ENCODE measurements around the gene EML1. TPM values are rescaled to one million over a fixed set of nuclear protein-coding genes. Genes with fewer than 3 reads are reported as not detected.

Gene EML1
- total RNA-seq, 2 donors from 2014 or later, result 55.1 to 66.5 TPM

DNA sequence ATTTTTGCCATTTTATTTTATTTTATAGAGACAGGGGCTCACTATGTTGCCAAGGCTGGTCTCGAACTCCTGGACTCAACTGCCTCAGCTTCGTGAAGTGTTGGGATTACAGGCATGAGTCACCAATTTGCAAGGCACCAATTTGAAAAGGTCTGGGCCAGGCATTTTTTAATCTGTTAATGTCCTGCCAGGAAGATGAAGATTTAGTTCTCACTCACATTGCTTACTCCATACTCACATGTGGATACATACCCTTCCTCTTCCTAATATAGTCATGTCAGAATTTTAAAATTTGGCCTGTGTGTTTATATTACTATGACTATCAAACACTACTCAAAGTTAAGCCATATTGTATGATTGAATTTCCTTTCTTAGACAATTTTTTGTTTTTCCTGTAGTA is 15.3 kb upstream of the EML1 start:
- H3K4me3 ChIP-seq, result no peak overlapping the region
- peaks cover 11% of the 10 kb centered on the region for H3K9me3 ChIP-seq
- no peak overlapping the region for H3K27ac ChIP-seq
- DNase-seq (ENCODE audit: low spot score) (no peak), ATAC-seq (ENCODE audit: insufficient number of reproducible peaks, low FRiP score, low read depth) (no peak)
- TF ChIP-seq, protein P1, sequence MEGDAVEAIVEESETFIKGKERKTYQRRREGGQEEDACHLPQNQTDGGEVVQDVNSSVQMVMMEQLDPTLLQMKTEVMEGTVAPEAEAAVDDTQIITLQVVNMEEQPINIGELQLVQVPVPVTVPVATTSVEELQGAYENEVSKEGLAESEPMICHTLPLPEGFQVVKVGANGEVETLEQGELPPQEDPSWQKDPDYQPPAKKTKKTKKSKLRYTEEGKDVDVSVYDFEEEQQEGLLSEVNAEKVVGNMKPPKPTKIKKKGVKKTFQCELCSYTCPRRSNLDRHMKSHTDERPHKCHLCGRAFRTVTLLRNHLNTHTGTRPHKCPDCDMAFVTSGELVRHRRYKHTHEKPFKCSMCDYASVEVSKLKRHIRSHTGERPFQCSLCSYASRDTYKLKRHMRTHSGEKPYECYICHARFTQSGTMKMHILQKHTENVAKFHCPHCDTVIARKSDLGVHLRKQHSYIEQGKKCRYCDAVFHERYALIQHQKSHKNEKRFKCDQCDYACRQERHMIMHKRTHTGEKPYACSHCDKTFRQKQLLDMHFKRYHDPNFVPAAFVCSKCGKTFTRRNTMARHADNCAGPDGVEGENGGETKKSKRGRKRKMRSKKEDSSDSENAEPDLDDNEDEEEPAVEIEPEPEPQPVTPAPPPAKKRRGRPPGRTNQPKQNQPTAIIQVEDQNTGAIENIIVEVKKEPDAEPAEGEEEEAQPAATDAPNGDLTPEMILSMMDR (IDR thresholded peaks at IDR 0.05), result no peak
- H3K4me1 ChIP-seq (ENCODE audit: control insufficient read depth in 1 of 2, low read depth in 2 of 2), result peaks cover 0 to 6% of the 10 kb centered on the region in 2 donors
- no peaks in the 10 kb centered on the region for H3K27me3 ChIP-seq (replicated peaks; ENCODE audit: insufficient read depth)
- H3K36me3 ChIP-seq, result no peaks in the 10 kb centered on the region

DNA sequence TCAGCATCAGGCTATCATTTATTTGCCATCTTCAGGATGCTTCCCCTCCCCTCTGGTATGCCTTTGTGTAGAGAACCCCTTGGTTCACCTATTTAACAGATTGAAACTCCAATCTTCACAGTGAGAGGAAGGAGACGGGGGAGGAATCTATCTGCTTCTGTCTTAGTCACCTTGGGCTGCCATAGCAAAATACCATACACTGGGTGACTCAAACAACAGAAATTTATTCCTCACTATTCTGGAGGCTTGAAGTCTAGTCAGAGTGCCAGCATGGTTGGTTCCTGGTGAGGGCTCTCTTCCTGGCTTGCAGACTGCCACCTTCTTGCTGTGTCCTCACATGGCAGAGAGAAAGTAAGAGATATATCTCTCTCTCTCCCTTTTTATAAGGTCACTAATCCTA is 13.5 kb upstream of the EML1 start:
- Histone ChIP-seq H3K36me3 (no peaks in the 10 kb centered on the region), H3K27ac (no peak overlapping the region), H3K4me1 (ENCODE audit: control insufficient read depth in 1 of 2, low read depth in 2 of 2) (peaks cover 0 to under 1% of the 10 kb centered on the region in 2 donors), H3K4me3 (no peak overlapping the region), H3K27me3 (replicated peaks; ENCODE audit: insufficient read depth) (no peaks in the 10 kb centered on the region), H3K9me3 (peaks cover 11% of the 10 kb centered on the region)
- TF ChIP-seq, protein P1 (IDR thresholded peaks at IDR 0.05), result no peak
- ATAC-seq (ENCODE audit: insufficient number of reproducible peaks, low FRiP score, low read depth) (no peak), DNase-seq (ENCODE audit: low spot score) (no peak)

DNA sequence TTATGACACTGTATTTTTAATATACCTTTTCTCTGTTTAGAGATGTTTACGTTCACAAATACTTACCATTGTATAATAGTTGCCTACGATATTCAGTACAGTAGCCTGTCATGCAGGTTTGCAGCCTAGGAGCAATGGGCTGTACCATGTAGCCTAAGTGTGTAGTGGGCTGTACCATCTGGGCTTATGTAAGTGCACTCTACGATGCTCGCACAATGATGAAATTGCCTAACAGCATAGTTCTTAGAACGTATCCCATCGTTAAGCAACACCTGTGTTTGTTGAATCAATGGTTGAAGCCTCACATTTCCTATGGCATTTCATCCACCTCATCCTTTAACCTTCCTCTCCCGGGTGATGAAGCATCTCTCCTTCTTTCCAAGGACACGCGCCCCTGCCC is 12.5 kb upstream of the EML1 start:
- ATAC-seq (ENCODE audit: insufficient number of reproducible peaks, low FRiP score, low read depth) (no peak), DNase-seq (ENCODE audit: low spot score) (no peak)
- TF ChIP-seq, protein P1 (IDR thresholded peaks at IDR 0.05), result no peak
- no peaks in the 10 kb centered on the region for H3K4me1 ChIP-seq (ENCODE audit: control insufficient read depth in 1 of 2, low read depth in 2 of 2)
- H3K27me3 ChIP-seq (replicated peaks; ENCODE audit: insufficient read depth), result no peaks in the 10 kb centered on the region
- H3K36me3 ChIP-seq, result no peaks in the 10 kb centered on the region
- H3K27ac ChIP-seq, result no peak overlapping the region
- H3K4me3 ChIP-seq, result no peak overlapping the region
- peaks cover 11% of the 10 kb centered on the region for H3K9me3 ChIP-seq

DNA sequence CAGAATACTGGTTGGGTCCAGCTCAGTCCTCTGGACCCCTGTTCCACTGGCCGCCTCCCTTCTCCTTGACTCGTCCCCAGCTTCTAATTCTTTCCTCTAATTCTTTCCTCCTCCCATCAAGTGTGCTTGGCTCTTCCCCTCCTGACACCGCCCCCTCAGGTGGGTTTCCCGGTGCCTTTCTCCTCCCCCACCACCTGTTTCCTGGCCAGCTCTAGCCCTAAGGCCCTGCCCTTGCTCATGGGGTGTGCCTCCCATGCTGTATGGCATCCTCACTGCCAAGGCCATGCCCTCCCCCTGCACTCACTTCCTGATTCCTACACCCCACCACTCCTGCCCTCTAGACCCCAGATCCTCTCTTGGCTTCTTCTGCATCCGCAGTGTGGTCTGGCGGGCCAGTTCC is 12.1 kb upstream of the EML1 start:
- no peak for DNase-seq (ENCODE audit: low spot score)
- Histone ChIP-seq H3K27me3 (replicated peaks; ENCODE audit: insufficient read depth) (no peaks in the 10 kb centered on the region), H3K9me3 (peaks cover 11% of the 10 kb centered on the region), H3K4me3 (no peak overlapping the region), H3K27ac (no peak overlapping the region), H3K36me3 (no peaks in the 10 kb centered on the region), H3K4me1 (ENCODE audit: control insufficient read depth in 1 of 2, low read depth in 2 of 2) (no peaks in the 10 kb centered on the region)
- no peak for ATAC-seq (ENCODE audit: insufficient number of reproducible peaks, low FRiP score, low read depth)
- TF ChIP-seq, protein P1 (IDR thresholded peaks at IDR 0.05), result no peak

DNA sequence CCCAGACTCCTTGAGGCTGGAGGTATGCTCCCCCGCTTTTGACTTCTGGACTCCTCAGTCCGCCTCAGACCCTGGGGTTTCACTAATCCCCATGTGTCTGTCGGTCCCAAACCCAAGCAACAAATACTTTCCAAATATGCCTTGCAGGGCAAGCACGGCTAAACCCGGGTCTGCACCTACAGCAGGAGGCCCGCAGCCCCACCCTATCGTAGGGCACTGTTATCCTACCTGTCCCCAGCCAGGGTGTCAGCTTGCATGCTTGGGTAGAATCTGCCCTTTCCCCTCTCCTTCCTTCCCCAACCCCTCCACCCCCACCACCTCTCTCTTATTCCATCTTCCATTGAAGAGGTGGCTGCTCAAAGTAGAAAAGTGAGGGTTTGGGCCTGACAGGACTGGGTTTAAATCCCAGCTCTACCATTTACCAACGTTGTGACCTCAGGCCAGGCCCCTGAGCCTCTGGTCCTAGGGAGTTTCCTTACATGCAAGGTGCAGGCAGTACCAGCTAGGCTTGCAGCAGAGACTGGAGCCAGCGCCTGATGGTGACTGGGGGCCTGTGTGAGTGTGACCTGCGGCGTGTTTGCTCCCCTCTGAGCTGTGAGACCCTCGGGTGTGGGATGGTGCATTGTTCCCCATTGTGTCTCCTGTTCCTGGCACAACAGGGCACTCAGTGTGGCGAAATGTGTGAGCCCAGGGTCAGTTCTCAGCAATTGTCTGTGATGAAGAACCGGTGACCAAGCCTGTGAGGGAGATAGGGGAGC is 11.2 kb upstream of the EML1 start:
- no peak for ATAC-seq (ENCODE audit: insufficient number of reproducible peaks, low FRiP score, low read depth)
- DNase-seq (ENCODE audit: low spot score), result no peak
- no peak overlapping the region for H3K4me3 ChIP-seq
- TF ChIP-seq, protein P1 (IDR thresholded peaks at IDR 0.05), result no peak
- H3K27ac ChIP-seq, result no peak overlapping the region
- H3K36me3 ChIP-seq, result no peaks in the 10 kb centered on the region
- H3K27me3 ChIP-seq (replicated peaks; ENCODE audit: insufficient read depth), result no peaks in the 10 kb centered on the region
- H3K9me3 ChIP-seq, result peaks cover 11% of the 10 kb centered on the region
- no peaks in the 10 kb centered on the region for H3K4me1 ChIP-seq (ENCODE audit: control insufficient read depth in 1 of 2, low read depth in 2 of 2)

Measured in thoracic aorta (tissue), 2 donors.